Stimulated activated CD4-positive, alpha-beta T cell treated with anti-CD3 and anti-CD28 coated beads, Interleukin-1b, Interleukin-23, amount 100 ng/mL, for 4 hours (primary cell): ENCODE measurements around the gene NRXN3.

ENCODE experiments used
- DNase-seq, 2 donors: peaks; one replicate each; pipeline ENCODE4 v3.0.0-alpha.2; 2020; ENCODE audit warnings: low read depth in 2 of 2

Gene NRXN3

GRCh38 chr14:78637489-78637888, 467.3 kb downstream of the NRXN3 start:
- DNase-seq: no peak

GRCh38 chr14:78637908-78638475, 467.8 kb downstream of the NRXN3 start:
- no peak for DNase-seq

GRCh38 chr14:78638926-78639325, 468.8 kb downstream of the NRXN3 start:
- no peak for DNase-seq

- no peak for DNase-seq
Observed at GRCh38 chr14:78644824-78645559, 474.8 kb downstream of the NRXN3 start.

DNA sequence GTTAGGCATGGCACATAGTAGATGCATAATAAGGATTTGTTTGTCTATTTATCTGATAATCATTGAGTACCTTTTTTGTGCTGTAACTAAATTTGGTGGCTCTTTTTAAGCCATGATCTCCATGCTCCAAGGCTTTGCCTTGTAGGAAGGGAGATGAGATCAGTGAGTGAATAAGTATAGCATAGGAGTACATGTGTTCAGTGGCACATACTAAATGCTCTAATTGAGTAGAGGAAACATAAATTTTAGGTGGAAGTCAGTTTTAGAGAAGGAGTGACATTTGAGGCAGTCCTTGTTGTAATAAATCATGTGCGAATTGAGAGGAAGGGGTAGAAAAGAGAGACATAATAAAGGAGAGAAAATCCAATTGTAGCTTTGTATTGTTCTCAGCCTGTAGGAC, 482.6 kb downstream of the NRXN3 start:
- DNase-seq: no peak

DNA sequence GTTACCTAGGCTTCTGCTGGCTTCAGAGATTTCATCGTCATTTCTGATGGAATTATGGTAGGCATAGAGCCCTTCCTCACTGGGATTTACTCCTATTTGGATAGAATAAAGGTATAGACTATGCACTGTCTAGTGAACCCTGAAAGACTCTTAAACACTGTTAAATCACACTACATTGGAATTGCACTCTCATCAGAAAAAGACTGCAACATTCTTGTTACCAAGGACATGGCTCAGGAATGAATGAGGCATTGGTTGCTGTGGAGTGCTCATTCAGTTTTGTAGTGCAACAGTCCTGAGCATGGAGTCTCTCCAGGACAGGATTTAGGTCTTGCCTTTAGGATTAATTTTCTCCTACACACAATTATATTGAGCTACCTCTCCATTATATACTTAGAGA, 483.0 kb downstream of the NRXN3 start:
- no peak for DNase-seq

- DNase-seq: no peak
Observed at GRCh38 chr14:78657451-78657850, 487.3 kb downstream of the NRXN3 start.

GRCh38 chr14:78664841-78665240, 494.7 kb downstream of the NRXN3 start:
- DNase-seq: no peak

DNA sequence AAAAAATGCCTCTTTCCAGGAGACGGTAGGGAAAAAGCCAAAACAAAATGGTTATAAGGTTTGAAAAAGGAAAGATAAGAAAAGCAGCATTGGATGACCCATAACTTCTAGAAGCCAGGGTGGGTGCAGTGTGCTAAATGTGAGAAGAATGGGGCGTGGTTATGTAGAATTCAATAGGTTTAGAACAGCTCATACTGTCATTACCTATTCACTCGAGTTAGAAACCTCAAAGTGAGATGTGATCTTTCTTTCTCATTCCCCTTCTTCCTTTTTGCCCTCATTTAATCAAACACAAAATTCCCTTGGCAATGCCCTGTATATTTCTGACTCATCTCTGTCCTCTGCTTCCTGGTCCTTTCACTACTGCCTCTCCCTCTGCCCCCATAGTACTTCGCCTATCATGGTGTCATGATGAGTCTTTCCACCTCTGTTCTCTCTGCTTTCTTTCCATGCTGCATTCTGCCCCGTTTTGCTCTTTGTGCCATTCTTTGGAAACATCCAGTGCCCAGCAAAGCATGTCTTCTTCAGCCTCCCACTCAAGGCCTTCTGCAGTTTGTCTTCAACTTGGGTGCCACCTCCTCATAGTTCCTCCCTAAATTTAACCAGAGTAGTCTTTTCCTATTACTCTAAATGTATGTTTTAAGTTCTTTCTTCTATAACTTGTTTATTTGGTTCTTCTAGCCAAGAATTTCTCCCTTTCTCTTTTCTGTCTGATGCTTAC, 496.3 kb downstream of the NRXN3 start:
- DNase-seq: no peak

DNA sequence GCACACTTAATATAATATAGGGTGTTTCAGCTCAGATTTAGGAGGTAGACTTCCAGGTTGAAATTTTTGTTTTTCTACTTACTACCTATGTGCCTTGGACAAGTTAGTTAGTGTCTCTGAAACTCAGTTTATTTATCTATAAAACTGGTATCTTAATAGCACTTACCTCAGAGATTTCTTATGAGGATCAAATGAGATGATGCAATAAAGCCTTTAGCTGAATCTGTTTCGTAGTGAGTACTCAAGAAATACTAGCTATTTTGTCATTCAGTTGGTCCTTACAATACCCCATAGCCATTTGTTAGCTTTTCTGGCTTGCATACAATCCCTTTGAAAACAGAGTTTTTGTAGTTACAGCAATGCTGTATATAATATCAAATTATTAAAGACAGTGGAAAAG, 497.0 kb downstream of the NRXN3 start:
- DNase-seq: no peak

DNA sequence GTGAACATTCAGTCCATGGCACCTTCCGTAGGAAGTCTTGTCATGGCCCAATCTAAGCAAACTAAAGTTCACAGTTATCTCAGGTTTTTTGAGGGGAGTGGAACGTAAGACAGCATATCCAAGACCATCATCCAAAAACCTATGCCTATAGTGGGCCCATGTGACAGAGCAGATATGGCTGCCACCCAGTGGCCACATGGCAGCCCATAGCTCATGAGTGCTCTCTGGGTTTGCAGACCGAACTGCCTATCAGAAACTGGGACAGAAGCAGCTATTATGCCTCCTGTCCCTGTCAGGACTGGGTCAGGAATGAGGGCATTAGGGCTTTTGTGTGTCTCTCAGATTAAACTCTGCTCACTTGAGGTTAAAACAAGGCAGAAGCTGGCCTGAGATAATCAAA, 503.7 kb downstream of the NRXN3 start:
- no peak for DNase-seq

DNA sequence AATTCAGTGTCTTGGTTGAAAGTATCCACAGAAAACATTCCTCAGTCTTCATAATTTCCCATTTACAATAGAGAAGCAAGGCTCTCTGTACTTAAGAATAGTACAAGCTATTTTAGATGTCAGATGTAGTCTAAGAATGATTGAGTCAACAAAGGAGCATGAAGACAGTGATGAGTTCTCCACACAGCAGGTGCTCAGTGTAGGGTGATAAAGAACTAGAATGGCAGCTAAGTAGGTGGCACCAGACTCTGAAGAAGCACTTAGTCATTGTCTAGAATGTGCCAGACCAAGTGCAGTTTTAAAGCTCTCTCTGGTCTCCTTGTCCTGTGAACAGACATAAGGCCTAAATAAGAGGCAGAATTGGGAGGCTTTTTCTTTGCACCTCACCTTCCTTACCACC, 504.6 kb downstream of the NRXN3 start:
- no peak for DNase-seq

- no peak for DNase-seq
Observed at GRCh38 chr14:78683206-78683605, 513.0 kb downstream of the NRXN3 start.

DNA sequence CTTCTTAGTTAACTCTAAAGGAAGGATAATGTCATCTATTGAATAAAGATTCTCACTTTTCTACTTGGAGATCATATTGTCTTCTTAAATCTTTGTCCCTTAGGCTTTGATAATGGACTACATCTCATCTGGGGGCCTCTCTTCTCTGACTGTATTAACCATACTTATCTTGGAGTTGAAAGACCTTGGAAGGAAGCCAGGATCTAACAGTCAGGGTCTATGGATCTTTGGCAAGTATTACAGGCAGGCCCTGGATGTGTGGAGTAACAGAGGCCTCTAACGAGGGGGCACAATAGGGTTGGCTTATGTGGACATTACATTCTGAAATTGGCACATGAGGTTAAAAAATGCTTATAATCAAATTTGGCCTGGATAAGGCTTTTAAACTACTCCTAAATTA, 513.8 kb downstream of the NRXN3 start:
- DNase-seq: no peak

GRCh38 chr14:78688503-78688902, 518.3 kb downstream of the NRXN3 start:
- DNase-seq: no peak

DNA sequence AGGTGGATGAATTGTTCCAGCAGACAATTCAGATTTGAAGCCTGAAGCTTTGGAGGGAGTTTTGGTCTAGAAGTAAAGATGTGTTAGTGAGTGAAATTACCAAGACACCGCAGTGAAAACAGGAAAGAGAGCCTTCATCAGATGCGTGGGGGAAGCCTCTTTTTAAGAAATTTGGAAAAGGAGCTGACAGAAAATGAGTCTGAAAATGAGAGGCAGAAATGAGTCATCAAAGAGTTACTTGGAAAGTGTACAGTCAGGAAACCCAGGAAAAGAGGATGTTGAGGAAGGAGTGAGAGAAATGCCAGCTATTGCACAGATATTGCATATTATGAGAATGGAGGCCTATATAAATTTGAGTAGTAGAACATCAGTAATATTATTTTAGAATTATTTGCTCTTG, 520.7 kb downstream of the NRXN3 start:
- DNase-seq: no peak

GRCh38 chr14:78697341-78697740, 527.2 kb downstream of the NRXN3 start:
- no peak for DNase-seq

- DNase-seq: no peak
Observed at GRCh38 chr14:78698991-78699390, 528.8 kb downstream of the NRXN3 start.

DNA sequence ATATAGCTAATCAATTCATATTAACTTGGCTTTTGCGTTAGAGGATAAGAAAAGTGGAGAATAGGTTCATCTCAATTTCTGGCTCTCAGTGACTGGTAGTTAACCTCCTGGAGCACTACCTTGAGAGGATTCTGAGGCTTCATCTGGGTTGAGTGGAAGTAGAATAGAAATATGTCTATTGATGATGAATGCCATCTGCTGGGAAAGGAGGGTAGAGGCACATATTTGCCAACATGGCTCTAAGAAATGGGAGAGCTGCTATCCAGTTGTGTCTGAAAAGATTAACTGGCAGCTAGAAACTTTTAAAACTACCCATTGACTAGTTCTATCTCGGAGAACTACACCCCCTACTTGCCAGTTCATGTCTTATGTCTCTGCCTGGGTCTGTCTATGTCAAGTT, 530.1 kb downstream of the NRXN3 start:
- no peak for DNase-seq

- no peak for DNase-seq
Observed at GRCh38 chr14:78701246-78701645, 531.1 kb downstream of the NRXN3 start.

- no peak for DNase-seq
Observed at GRCh38 chr14:78704965-78705364, 534.8 kb downstream of the NRXN3 start.

- DNase-seq: no peak
Observed at GRCh38 chr14:78705989-78706388, 535.8 kb downstream of the NRXN3 start.
